ENCODE measurements around the gene ALG9. TPM values are rescaled to one million over a fixed set of nuclear protein-coding genes. Genes with fewer than 3 reads are reported as not detected.
"Not testable (repeated sequence)": the region's sequence is repeated elsewhere in the genome, so short reads cannot be mapped to it uniquely, and the experiment has no call there.

Gene ALG9
- total RNA-seq, 1 donor from 2014 or later, result 14.5 TPM

DNA sequence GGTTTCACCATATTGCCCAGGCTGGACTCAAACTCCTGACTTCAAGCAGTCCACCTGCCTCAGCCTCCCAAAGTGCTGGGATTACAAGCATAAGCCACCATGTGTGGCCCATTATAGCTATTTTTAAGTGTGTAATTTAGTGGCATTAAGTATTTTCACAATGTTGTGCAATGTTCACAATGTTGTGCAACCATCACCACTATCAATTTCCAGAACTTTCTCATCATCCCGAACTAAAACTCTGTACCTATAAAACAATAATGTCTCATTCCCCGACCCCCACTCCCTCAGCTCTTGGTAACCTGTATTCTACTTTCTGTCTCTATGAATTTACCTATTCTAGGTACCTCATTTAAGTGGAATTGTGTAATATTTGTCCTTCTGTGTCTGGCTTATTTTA is 15.5 kb upstream of the ALG9 start:
- ATAC-seq, result no peak
- intact Hi-C loops (cut with DNase I), result no loop called here

DNA sequence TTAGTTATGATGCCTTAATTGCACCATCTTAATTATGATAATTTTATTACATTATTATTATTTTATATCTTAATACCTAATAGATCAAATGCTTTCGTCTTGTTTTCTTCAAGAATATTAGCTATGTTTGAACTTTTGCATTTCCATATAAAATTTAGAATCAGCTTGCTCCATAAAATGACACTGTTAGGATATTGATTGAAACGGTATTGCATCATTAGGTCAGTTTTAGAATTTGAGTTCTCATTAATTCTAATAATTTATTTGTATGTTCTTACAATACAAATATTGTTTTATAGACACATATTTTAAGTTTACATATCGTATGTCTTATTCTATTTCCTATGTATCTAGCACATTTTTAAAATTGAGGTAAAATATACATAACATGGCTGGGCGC is 14.7 kb upstream of the ALG9 start:
- no peak for ATAC-seq
- intact Hi-C loops (cut with DNase I), result no loop called here
- no peak for DNase-seq (ENCODE audit: missing footprints)

More for the DNA sequence above, 15.5 kb upstream of the ALG9 start:
- DNase-seq (ENCODE audit: missing footprints), result no peak

DNA sequence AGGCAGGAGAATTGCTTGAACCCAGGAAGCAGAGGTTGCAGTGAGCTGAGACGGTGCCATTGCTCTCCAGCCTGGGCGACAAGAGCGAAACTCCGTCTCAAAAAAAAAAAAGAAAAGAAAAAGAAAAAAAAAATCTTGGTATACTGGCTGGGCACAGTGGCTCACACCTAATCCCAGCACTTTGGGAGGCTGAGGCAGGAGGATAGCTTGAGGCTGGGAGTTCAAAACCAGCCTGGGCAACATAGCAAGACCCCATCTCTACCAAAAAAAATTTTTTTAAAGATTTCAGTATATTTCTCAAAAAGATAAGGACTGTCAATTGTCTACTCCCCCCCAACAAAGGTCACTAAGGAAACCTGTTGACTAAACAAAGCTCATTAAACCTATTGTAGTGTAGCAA is 13.7 kb upstream of the ALG9 start:
- ATAC-seq; intact Hi-C loops (cut with DNase I); DNase-seq (ENCODE audit: missing footprints): not testable (repeated sequence)

DNA sequence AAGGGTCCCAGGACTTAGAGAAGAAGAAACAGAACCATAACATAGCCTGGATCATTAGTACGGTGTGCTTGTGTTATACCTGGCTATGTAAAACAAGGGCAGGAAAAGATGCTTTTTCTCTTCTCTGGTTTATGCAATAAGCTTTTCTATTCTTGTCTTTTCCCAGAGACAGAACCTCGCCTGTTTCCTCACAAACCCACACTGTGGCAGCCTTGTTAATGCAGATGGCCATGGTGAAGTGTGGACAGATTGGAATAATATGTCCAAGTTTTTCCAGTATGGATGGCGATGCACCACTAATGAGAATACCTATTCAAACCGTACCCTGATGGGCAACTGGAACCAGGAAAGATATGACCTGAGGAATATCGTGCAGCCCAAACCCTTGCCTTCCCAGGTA is 10.8 kb upstream of the ALG9 start:
- no peak for ATAC-seq

DNA sequence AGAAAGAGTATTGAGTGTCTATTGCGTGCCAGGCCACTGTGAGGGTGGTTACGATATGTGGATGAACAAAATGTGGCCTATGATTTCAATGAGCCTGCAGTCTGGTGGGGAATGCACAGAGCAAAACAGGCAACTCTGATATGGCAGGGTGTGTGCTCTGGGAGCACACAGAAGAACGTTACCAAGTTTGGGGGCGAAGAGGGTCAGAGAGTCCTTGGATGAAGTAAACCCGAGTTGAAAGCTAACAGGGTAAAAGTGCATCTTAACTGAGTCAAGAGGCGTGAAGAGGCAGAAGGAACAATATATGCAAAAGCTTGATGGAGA is 8.2 kb upstream of the ALG9 start:
- no peak for DNase-seq (ENCODE audit: missing footprints)
- intact Hi-C loops (cut with DNase I), result loop anchor here (1.0 to 2.0 kb wide), 5 partner anchors 33 to 207 kb away; partner anchors contain the start of genes DLAT, HSPB2, SDHD and TIMM8B

More for the DNA sequence above, 10.8 kb upstream of the ALG9 start:
- intact Hi-C loops (cut with DNase I), result no loop called here
- DNase-seq (ENCODE audit: missing footprints), result no peak

DNA sequence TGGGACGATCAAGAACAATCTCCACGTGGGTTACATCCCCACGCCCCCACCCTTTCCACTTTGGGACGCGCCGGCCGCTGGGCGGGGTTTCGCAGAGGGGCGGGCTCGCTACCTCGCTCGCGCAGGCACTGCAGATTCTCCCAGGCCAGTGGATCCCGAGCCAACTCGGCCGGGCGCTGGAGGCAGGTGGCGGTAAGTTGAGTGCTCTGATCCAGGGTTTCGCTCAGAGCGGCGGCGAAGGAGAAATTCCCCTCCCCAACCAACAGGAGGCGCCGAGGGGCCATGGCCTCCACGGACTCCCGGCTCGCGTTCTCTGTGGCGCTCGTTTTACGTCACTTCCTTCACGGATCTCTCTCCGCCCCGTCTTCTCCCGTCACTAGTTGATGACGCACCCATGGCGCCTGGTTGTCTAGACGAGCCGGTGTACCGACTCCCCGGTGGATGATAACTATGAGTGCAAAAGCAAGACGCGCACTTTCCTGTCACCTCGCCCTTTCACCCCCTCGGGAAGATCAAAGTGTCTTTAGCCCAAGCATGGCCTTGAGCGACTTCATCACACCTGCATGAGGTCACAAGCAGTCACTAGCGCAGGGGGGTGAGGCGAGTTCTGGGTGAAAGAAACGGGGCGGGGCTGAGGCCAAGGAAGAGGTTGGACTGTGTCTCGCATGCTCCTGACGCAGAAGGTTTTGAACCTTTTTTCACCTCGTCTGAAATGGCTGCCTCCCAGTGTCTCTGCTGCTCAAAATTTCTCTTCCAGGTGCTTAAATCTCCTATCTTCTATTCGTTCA is 7.7 kb upstream of the ALG9 start, which contains the start of the genes CFAP68 and FDXACB1:
Gene CFAP68 (plus strand): TSS at position 693 of the 788 bp plus-strand sequence. CDS start 20 bp downstream, at position 713.
Gene FDXACB1 (minus strand): TSS at position 317 of the 788 bp plus-strand sequence. CDS start 33 bp downstream, at position 284.
- intact Hi-C loops (cut with DNase I), result loop anchor here (1.0 to 2.0 kb wide), 5 partner anchors 33 to 208 kb away; partner anchors contain the start of genes DLAT, HSPB2, SDHD and TIMM8B
- ATAC-seq (peak; percentile 95), DNase-seq (ENCODE audit: missing footprints) (peak; percentile 98)

More for the DNA sequence above, 8.2 kb upstream of the ALG9 start:
- peak; percentile 2 for ATAC-seq

DNA sequence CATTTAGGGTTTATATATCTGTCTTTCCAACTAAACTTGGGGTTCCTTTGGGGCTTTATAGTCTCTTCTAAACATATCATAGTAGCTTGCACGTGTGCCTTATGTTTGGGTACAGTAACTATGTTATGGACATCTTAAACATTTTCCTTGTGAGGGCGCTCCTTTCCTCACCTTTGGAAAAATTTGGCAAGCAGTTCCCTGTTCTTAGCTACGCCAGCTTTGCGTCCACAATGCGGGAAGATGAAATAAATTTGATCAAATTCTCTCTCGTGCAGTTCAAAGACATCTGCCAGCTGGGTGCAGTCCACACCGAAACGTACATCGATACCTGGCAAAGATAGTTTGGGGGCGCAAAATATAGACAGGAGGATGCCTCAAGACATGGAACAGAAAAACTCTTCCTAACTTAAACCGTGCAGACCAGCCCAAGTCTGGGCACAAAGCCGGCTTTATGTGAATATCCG is 7.0 kb upstream of the ALG9 start:
- no peak for ATAC-seq
- DNase-seq (ENCODE audit: missing footprints), result no peak
- intact Hi-C loops (cut with DNase I), result loop anchor here (2.0 kb wide), 3 partner anchors 48 to 208 kb away; partner anchors contain the start of genes SDHD and TIMM8B

DNA sequence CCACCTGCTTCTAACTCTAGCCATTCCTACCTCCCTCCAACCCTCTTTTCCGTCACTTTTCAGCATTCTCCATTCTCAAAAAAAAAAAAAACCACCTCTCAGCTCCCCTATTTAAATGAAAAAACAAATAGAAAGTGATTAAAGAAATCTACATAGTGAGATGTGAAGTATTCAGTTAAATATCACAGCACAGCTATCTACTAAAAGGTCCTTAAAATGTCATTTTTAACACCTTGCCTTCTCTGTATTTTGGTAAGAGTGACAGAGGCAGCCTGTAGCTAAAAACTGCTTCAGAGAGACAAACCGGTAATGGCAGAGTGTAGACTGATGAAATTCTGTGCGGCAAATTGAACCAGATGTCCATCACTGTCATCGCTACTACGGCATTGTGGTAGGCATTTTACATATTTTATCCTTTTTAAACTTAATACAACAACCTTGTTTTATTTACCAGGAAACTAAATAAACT is 346 bp upstream of the ALG9 start:
- DNase-seq (ENCODE audit: missing footprints) (no peak), ATAC-seq (no peak)
- intact Hi-C loops (cut with DNase I), result no loop called here

DNA sequence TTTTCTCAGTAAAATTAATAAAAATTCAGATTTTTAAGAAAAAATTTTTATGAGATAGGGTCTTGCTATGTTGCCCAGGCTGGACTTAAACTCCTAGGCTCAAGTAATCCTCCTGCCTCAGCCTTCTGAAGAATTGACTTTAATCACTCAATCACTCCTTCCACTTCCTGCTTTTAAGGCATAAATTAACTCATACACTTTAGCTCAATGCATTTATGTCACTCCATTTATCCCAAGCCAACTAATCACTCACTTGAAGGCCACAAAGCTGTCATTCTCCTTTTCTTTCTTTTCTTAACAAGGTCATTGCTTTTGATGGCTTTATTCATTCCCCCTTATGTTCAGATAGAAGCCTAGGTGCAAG is 877 bp downstream of the ALG9 start:
- ATAC-seq (no peak), DNase-seq (ENCODE audit: missing footprints) (no peak)
- intact Hi-C loops (cut with DNase I), result no loop called here

DNA sequence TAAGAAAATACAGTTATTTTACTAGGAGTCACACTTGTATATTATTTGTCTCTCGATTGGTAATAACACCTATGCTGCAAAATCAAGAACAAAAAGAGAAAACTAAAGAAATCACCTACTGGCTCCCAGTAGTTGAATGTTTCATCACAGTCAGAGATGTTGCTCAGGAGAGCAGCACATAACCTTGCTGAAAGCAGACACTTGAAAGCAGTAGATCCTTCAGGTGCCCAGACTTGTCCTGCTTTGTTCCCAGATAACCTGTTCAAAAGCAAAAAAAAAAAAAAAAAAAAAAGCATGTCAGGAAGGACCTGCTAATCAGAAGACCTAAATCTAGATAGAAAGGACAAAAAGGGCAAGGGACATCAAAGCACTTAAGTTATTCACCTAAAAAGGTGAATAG is 1.3 kb downstream of the ALG9 start:
- intact Hi-C loops (cut with DNase I), result no loop called here
- ATAC-seq, result no peak
- DNase-seq (ENCODE audit: missing footprints), result no peak

DNA sequence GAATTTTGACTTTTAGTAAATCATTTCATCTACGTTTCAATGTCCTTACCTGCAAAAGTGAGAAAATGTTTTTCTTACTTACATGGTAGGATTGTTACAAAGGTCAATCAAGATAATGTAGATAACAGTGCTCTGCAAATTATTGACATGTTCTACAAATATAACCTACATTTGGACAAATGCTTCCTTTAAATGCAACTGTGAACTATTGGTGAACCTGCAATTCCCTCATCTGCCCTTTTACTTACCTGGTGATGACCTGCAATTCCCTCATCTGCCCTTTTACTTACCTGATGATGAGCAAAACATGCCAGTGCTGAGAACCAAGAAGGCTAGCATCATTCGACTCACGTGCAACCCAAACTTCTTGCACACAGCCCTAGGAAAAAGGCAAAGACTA is 11.1 kb downstream of the ALG9 start:
- DNase-seq (ENCODE audit: missing footprints), result no peak
- ATAC-seq, result no peak
- intact Hi-C loops (cut with DNase I), result no loop called here

DNA sequence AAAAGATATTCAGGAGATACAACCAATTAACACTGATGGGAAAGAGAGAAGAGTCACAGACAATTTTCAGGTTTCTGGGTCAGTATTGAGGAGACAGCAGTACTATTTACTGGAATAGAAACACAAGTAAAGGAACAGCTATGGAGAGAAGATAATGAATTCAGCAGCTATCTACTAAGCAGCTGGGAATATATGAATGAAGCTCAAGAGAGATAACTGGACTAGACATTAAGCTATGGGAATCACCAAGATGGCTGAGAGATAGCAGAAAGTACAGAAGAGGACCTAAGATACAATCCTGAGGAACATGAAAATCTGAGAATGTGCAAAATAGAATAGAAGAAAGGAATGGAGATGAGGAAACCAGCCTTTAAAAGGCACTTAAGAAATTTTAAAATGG is 15.9 kb downstream of the ALG9 start:
- no peak for DNase-seq (ENCODE audit: missing footprints)
- intact Hi-C loops (cut with DNase I), result no loop called here
- no peak for ATAC-seq

DNA sequence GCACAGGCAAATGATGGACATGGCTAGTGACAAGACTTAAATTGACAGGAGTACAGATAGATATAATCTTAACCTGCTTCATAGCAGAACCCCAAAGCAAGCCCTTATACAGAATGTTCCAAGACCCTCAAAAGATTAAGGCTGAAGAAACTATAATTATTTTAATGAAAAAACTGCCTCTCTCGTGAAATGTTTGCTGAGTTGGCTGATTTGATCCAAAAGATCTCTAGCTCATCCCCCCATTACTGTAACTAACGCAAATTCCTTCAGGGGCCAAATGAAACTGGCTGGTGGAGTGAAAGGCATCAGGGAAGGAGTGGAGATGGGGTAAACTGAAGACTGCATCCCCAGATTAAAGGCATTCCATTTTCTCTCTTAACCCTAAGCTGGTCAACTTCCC is 19.3 kb downstream of the ALG9 start:
- intact Hi-C loops (cut with DNase I), result no loop called here
- DNase-seq (ENCODE audit: missing footprints) (no peak), ATAC-seq (no peak)

DNA sequence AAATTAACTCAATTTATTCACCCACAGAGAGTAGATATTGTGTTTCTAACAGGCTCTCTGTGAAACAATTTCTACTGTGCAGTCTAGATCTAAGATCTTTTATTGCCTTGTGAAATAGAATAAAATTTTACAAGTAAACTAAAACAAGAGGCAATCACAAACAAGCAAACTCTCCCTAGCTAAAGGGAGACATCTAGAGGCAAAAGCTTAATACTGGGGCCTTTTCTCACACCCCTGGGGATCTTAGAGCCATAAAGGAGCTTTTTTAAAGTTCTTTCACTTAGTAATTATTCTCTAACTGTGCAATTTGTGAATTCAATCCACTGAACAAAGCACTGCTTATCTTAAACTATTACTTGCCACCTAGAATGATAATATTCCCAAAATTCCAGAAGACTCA is 19.7 kb downstream of the ALG9 start:
- DNase-seq (ENCODE audit: missing footprints) (no peak), ATAC-seq (no peak)
- intact Hi-C loops (cut with DNase I), result no loop called here

DNA sequence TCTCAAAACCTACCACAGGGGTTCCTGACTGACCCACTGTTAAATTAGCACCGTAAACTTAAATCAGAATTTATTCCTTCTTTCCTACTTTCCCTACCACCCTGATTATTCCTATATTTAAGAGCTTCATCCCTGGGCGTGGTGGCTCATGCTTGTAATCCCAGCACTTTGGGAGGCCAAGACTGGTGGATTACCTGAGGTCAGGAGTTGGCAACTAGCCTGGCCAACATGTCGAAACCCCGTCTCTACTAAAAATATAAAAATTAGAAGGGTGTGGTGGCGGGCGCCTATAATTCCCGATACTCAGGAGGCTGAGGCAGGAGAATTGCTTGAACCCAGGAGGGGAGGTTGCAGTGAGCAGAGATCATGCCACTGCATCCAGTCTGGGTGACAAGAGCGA is 20.3 kb downstream of the ALG9 start:
- DNase-seq (ENCODE audit: missing footprints) (no peak), ATAC-seq (no peak)
- intact Hi-C loops (cut with DNase I), result no loop called here

DNA sequence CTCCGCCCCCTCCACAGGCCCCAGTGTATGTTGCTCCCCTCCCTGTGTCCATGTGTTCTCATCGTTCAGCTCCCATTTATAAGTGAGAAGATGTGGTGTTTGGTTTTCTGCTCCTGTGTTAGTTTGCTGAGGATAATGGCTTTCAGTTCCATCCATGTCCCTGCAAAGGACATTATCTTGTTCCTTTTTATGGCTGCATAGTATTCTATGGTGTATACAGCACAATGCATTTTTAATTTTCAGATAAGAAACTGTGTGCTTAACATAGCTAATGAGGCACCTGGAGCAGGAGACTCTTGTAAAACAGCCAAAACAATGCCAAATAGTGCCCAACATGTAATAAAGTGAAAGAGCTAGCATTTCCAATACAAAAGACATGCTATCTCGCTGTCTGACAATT is 21.8 kb downstream of the ALG9 start:
- DNase-seq (ENCODE audit: missing footprints) (no peak), ATAC-seq (no peak)
- intact Hi-C loops (cut with DNase I), result loop anchor here (10.0 kb wide), 1 partner anchor 395 kb away; no protein-coding TSS in a partner anchor

DNA sequence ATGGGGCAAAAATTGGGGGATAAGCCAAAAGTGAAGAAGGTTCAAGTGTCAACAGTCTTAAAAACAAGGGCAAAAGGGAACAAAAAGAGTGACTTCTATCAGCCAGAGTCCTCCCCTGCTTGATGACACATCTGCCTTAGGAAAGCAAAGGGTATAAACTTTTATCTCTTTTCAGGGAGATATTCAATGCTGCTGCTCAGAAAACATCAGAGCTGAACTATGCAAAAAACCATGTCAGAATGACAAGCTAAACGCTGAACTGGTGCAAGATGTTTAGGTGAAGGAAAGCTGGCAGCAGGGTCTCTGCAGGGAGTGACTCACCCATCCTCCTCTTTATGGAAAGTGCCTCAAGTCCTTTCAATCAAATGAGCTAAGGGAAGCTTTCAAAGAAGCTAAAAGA is 24.7 kb downstream of the ALG9 start:
- intact Hi-C loops (cut with DNase I), result loop anchor here (10.0 kb wide), 1 partner anchor 392 kb away; no protein-coding TSS in a partner anchor
- ATAC-seq (no peak), DNase-seq (ENCODE audit: missing footprints) (no peak)

DNA sequence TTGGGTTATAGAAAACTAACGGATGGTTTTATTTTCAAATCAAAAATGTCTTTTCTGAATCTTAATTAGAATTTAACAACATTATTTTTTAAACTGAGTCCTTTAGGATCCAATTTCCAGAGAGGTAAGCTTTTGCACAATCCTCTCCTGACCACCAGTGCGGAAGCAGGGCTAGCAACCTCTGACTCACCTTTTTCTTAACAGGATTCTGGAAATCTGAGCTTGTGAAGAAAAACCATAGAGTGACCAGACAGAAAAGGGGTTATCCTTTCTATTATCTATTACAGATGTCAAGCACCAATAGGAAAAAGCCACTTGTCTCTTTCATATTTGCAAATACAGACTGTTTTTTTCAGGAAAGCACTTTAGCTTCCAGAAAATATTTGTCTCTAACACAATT is 25.3 kb downstream of the ALG9 start:
- DNase-seq (ENCODE audit: missing footprints), result no peak
- no peak for ATAC-seq
- intact Hi-C loops (cut with DNase I), result loop anchor here (10.0 kb wide), 1 partner anchor 391 kb away; no protein-coding TSS in a partner anchor

DNA sequence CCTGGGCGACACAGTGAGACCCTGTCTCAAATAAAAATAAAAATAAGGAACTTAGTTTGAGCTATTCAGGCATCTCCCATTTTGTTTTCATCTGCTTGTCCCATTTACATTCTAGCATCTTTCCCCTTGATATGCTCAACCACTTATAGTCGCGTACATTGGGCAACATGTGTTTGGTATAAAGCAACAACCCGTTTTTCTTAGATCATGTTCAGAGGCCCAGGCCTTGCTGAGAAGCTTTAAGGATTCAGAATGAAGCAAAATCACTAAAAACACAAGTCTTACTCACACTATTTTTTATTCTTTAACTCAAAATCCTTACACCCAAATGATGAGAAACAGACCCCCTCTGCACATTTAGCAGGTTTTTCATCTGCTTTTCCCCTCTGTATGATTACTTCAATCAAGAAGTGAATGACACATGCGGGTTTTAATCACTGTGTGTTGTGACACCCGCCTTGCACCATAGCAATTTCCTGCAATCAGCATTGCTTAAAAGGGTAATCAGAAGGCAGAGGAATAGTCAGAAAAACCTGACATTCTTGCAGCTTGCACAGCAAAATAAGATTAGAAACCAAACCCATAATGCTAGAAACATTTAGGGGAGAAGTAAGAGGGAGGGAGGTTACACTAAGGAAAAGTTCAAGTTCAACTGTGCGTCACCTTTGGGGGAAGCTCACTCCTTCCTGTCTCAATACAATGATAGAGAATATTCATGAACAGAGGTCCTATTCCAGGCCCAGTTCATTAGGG is 25.9 kb downstream of the ALG9 start:
- ATAC-seq (no peak), DNase-seq (ENCODE audit: missing footprints) (no peak)
- intact Hi-C loops (cut with DNase I), result loop anchor here (10.0 kb wide), 1 partner anchor 391 kb away; no protein-coding TSS in a partner anchor

Data from Right ventricle myocardium inferior (tissue), 1 donor.